Brain pericyte (primary cell): ENCODE data around the gene KIRREL3.

Source experiments
- DNase-seq: peaks from one replicate; pipeline ENCODE4 v3.0.0-alpha.2; 2012; ENCODE audit warnings: low read depth, low spot score

KIRREL3 gene

DNA sequence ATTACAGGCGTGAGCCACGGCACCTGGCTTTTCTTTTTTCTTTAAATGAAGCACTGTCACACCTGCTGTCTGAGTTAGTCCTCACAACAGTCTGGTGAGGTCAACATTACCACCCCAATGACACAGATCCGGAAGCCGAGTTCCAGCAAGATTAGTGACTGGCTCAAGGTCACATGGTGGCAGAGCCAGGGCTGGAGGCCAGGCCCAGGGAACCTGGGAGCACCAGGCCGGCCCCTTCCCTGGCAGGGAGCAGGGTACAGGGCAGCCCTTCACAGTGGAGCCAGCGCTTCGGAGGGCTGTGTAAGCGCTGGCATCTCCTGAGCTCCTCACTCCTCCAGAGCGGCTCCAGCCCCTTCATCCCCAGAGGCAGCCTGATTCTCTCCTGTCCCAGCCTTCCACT lies 526.4 kb downstream of the KIRREL3 start:
- DNase-seq, result no peak

DNA sequence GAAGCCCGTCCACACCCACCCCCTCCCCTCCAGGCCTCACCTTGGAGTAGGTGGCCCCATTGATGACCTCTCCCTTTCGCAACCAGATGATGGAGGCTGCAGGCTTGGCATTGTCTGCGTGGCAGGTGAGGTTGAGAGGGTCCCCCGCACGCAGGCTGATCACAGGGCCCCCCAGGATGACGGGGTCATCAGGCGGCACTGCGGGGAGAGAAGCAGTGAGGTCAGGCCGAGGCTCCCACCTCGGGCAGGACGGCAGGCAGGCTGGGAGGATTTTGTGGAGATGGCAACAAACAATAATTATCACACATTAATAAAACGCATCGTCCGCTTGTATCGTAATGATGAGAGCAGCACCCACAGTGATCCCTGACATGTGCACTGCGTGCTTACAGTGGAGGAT lies 527.3 kb downstream of the KIRREL3 start:
- no peak for DNase-seq

DNA sequence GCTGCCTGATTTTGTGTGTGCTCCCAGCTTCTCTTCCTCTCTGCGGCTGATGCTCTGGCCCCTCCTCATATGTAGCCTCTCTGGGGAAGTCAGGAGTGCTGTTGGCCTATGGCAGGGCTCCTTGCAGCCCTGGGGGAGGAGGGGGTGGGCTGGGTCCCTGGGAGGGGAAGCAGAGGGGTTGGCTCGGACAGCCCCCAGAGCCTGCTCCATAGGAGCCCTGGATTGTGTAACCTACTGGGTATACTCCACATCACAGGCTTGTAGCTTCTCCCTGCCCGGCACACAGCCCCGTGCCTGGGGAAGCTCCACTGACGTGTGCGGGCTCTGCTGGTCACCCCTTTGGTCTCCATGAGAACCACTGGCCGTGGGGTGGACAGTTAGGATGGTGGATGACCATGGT lies 531.3 kb downstream of the KIRREL3 start:
- no peak for DNase-seq

DNA sequence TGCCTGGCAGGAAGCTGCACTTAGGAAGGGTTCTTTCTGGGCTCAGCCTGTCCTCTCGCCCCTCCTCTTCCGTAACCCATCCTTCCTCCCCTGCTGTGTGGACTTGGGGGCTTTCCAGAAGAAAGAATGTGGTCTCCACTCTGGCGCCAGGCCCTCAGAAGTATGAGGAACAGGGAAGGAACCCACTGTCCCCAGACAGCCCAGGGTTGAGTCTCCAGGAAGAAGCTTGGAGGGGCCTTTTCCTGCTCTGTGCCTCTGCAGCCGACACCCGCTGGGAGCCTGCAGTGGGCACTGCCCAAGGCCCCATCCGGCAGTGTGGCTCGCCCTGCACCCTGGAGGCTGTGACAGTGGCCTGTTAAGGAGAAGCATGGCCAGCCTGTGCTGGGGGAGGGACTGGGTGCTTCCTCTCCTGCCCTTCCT lies 532.5 kb downstream of the KIRREL3 start:
- no peak for DNase-seq

DNA sequence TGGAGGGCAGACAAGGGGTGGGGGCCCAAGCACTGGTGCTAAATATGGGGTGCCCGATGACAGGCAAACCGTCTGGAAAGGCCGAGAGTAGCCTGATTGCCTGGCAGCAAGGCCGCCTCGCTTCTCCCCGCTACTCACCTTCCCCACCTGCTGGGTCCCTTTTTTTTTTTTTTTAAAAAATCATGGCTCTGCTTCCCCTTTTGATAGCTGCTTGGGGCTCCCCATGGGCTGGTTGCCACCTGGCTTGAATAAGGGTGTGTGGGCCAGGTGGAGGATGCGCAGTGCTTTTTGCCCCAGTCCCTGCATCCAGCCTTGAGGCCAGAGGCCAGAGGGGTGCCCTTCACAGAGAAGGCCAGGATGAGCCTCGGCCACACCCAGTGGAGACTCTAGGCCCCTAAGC lies 533.1 kb downstream of the KIRREL3 start:
- DNase-seq, result no peak

DNA sequence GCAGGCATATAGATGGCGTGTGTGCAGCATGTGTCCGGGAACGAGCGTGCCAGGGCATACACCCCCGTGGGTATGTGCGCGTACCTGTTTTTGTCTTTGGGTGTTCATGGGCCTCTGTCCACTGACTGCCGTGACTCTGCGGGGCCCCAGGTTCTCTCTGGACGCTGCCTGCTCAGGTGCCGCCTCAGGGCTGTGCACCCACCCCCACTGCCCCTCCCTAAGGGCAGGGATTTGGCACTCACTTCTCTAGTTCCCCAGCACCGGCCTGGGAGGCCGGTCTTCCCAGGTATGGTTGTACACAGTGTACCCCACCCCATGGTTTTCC lies 533.6 kb downstream of the KIRREL3 start:
- no peak for DNase-seq

DNA sequence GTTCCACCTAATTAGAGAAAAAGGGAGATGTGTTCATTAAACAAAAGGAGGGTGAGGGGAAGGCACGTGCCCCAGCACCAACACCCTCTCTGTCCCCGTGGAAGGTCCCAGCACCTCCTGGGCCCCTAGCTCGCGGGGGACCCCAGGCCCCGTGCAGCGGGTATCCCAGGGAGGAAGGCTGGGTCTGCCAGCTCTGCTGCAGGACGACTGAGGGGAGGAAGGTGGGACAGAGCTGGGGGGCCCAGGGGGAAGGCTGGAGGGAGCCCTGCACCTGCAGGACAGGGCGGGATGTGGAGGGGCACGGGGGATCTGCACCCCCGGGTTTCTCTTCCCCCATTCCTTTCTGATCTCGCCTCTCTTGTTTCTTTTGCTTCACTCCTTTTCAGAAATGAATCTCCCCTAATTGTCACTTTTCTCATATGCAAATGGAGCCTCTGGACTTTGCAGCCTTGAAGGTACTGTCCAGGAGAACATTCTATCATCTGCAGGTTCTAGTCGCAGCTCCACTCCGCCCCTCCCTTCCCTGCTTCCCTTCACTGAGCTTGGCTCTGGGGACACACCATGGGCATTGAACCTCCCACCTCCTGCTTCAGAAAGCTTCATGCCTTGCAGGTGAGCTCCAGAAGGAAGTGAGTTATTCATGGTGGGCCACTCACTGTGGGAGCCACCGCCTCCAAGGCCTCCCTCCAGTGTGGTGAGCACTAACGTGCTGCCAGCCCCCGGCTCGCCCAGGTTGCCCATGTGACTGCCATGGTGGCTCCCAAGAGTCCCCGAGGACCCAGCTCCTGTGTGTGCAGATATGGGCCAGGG lies 534.1 kb downstream of the KIRREL3 start:
- DNase-seq, result no peak

DNA sequence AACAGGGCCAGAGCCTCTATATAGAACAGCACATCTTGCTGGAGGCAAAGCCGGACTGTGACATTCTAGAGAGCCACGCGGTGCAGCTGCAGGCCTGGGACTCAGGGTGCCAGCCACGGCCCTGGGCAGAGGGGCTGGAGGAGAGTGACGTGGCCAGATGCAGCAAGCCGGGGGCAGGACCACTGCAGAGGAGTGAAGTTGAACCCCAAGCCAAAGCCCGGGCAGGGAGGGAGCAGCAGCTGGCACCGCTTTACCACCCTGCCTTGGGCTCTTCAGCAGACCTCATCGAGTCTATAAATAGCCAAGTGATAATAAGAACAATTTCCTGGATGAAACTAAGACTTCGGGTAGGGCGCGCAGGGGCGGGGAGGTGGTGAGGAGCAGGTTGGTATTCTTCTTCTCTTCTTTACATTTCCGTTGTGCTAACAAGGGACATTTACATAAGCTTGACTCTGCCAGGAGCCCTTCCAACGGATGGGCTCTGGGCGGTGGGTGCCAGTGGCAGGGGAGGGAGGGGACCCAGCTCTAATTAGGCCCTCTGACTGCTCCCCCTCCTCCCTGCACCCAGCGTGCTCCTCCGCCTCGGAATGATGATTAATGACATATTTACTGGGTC lies 534.9 kb downstream of the KIRREL3 start:
- DNase-seq, result no peak

DNA sequence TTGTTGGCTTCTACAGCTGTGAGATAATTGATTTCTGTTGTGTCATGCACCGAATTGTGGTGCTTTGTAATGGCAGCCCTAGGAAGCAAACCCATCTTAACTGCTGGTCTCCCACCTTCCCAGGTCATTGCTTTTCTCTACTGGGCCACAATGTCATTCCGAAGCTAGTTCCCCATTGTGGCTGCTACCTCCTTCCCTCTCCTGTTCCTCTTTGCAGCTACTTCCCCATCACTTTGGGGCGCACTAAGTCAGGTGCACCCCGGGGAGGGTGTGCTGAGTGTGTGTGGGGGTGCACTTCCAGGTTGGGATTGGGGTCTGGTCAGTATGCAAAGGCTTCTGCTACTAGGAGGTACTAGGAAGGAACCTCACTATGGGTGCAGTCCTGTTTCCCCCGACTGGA lies 535.8 kb downstream of the KIRREL3 start:
- no peak for DNase-seq

DNA sequence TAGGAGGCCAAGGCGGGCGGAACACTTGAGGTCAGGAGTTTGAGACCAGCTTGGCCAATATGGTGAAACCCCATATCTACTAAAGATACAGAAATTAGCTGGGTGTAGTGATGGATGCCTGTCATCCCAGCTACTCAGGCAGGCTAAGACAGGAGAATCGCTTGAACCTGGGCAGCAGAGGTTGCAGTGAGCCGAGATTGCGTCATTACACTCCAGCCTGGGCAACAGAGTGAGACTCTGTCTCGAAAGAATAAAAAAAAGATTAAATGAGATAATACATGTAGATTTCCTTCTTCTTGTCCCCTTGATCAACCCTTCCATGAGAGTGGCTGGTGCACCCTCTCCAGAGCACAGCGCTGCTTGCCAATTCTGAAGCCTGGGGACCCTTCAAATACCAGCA lies 538.1 kb downstream of the KIRREL3 start:
- no peak for DNase-seq

DNA sequence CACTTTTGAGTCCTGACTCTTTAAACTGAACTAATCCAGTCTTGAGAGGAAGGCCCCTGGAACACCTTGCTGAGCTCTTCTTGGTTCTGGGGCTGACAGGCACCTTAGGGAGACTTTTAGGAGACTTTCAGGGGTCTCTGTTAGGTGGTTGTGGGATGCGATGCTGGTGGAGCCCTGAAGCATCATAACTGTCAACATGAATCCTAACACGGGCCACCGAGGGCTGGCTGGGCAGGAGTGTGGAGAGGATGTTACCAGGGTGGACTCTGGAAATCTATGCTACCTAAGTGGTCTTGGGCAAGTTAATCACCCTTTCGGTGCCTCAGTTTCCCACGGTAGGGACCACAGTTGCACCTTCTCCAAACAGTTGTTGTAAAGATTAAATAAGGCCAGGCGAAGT lies 538.6 kb downstream of the KIRREL3 start:
- no peak for DNase-seq

DNA sequence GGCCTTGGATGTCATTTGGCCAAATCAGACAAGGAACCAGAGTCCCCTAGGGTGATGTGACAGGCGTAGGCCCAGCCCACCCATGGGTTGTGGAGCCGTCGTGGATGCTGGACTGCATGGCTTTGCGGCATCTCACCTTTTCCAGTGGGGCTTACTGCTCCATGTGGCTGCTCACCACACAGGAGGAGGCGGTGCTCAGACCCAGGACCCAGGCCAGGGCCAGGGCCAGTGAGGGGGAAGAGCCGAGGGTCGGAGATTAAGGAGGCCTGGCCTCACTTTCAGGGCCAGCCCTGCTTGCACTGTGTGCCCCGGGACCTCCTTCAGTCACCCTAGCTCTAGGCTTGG lies 539.5 kb downstream of the KIRREL3 start:
- DNase-seq, result no peak

DNA sequence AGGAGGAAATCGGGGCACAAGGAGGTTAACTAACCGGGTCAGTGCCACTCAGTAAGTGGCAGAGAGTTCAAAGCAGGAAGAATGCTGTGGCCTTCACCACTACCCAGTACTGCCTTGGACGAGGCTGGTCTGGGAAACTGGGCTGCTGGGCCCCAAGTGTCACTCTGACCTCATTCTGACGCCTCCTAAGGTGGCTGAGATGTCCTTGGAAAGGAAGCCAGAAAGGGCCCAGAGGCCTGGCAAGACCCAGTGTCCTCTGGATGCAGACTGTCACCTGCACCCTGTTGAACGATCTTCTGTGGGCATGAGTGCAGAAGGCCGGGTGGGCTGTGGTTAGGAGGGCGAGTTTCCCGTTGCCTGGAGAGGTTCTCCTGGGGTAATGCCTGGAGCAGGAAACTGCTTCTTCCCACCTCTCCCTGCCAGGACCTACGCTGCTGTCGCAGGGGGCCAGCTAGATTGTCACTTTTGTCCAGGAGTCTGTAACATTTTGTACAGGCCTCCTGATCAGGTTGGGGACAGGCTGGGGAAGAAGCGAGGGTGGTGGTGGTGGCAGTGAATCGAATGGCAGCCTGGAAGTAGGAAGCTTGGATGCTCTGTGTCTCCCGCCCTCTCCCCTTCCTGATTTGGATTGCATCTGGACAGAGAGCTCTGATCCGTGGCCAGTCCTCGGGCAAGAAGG lies 540.0 kb downstream of the KIRREL3 start:
- no peak for DNase-seq

DNA sequence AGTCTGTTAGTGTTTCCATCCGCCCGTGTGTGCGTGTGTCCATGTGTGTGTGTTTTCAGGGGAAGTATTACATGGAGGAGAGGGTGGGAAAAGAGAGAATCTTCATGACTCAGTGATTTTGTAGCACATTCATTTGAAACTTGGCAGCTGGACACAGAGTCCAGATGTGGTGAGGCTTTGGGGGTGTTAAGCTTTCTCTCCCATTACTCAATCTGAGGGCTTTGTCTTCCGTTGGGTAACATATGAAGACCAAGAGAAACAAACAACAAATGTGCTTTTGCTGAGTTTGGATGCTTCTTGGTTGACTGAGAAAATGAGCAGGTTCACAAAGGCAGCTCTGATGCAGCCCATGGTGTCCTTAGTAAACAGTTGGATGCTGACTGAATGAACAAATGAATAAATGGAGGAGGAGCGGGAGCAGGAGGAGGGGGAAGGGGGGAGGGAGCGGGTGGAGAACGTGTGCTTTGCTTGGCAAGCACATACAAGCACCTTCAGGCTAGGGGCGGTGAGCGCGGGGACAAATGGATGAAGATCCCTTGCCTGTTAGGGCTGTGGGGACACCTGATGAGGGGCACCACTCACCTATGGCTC lies 540.8 kb downstream of the KIRREL3 start:
- DNase-seq, result no peak

DNA sequence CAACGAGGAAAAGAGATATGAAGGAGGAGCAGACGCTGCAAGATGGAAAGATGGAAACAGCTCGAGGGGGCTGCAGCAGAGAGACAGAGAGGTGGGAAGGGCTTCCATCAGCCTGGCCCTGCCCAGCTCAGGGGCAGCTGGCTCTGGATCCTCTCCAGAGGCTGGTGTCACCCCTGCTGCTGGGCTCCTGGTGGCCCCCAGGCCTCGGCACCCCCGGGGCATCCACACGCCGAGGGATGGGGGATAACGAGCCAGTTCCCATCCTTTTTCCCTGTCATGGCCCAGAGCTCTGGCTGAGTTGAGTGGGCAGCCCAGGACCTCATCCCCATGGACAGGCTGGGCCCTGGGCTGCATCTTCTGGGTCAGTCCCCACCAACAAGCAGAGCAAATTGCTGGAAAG lies 542.8 kb downstream of the KIRREL3 start:
- no peak for DNase-seq

DNA sequence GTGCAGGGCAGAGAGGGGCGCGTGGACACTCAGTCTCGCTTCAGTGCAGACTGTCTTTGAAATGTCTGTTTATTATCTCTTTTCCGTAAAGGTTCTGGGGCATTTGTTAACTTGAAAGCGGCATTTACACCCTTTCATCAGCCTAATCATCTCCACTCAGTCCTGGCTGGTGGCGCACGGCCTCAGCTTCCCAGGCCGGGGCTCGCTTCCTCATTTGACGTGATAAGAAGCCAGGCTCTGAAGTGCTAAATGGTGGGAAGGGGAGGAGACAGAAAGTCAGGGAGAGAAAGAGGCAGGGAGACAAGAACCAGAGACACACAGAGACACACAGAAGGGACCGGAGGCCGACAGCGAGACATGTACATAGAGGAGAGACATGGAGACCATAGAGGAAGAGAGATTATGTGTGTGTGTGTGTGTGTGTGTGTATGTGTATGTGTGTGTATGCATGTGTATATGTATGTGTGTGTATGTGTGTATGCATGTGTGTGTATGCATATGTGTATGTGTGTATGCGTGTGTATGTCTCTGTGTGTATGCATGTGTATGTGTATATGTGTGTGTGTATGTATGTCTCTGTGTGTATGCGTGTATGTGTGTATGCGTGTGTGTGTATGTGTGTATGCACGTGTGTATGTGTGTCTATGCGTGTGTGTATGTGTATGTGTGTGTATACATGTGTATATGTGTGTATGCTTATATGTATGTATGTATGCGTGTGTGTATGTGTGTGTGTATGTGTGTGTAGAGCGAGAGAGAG lies 543.6 kb downstream of the KIRREL3 start:
- DNase-seq, result no peak

DNA sequence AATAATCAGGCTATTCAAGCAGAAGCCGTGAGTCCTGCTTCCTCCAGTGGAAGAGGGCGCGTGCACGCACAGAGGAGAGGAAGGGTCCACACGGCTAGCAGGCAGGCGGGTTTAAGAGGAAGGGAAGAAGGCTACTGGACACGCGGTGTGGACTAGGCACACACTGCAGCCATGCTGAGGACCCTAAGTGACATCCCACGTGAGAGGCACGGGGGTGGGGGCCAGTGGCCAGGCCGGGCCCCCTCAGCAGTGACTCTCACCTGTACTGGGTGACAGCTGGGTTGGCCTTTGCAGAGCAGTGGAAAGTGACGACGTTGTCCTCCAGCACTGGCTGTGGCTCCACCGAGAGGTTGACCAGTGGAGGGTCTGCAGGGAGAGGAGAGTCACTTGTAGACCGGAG lies 544.5 kb downstream of the KIRREL3 start:
- DNase-seq, result no peak

DNA sequence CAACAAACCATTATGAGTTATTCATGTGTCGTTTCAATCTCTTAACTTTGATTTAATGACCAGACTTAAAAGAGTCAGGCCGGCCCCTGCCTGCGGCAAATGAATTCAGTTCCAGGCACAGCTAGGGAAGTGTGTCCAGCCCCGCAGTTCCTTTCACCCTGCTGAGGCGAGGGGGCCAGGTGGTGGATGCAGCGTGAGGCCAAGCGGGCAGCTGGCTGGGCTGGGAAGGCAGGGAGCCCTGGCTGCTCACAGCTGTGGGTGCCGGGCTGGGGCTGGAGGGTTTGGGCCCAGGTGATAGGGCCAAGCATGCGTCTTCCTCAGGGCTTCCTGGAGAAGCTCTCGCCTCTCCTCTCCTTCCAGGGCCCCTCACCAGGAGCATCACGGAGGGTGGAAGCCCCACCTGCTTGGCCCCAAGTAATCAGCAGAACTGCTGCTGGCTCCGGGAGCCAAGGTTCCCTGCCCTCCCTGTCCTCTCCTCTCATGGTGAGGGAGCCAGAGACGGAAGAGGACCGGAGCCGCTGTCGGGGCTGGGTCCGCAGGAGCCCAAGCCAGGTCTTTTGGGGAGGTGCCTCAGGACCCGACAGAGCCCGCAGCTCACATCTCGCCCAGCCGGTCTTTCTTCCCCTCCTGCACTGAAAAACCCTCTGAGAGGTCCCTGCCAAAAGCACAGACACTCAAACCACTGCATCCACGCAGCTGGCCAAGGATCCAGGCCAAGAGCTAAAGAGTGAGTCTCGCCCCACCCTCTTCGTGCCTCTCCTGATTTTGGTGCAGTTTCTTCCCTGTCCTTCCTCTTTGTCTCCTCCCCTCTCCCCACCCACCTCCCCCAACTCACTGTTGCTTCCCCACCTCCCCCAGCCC lies 548.1 kb downstream of the KIRREL3 start:
- DNase-seq, result no peak

DNA sequence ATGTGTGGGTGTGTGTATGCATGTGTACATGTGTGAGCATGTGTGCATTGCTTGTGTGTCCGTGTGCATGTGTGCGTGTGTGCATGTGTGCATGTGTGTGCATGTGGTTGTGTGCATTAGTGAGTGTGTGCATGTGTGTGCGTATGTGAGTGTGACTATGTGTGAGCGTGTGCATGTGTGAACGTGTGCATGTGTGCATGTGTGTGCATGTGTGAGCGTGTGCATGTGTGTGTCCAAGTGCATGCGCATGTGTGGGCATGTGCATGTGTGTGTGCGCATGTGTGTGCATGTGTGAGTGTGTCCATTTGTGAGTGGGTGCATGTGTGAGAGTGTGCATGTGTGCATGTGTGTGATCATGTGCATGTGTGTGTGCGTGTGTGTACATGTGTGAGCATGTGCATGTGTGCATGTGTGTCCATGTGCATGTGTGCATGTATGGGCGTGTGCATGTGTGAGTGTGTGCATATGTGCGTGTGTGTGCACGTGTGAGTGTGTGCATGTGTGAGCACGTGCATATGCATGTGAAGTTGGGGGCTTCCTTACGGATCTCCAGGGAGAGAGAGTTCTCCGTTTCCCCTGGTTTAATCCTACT lies 549.3 kb downstream of the KIRREL3 start:
- DNase-seq, result no peak

DNA sequence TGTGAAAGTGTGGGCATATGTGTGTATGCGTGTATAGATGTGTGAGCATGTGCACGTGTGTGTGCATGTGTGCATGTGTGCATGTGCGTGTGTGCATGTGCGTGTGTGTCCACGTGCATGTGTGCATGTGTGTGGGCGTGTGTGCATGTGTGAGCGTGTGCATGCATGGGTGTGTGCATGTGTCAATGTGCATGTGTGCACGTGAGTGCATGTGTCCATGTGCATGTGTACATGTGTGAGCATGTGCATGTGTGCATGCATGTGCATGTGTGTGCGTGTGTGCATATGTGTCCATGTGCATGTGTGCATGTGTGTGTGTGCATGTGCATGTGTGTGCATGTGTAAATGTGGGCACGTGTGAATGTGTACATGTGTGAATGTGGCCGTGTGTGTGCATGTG lies 549.8 kb downstream of the KIRREL3 start:
- no peak for DNase-seq

DNA sequence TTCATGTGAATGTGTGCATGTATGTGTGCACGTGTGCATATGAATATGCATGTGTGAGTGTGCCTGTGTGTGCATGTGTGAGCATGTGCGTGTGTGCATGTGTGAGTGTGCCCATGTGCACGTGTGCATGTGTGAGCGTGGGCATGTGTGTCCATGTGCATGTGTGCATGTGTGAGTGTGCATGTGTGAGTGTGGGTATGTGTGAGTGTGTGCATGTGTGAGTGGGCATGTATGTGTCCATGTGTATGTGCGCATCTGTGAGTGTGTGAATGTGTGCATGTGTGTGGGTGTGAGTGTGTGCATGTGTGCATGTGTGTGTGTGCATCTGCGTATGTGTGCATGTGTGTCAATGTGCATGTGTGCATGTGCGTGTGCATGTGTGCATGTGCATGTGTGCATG lies 550.4 kb downstream of the KIRREL3 start:
- no peak for DNase-seq
